ENCODE results near the gene NEO1. TPM values are rescaled to one million over a fixed set of nuclear protein-coding genes. Genes with fewer than 3 reads are reported as not detected.
"Not testable (repeated sequence)": the region's sequence is repeated elsewhere in the genome, so short reads cannot be mapped to it uniquely, and the experiment has no call there.

The NEO1 gene
- total and polyA plus RNA-seq, 2 experiments from 2014 or later: 4.5 to 13.6 TPM

GRCh38 chr15:73296609-73297353 lies 244.5 kb downstream of the NEO1 start:
- Histone ChIP-seq H4K20me1 (ENCODE audit: insufficient read depth) (no peaks in the 10 kb centered on the region), H3K4me3 (no peak overlapping the region), H3K9me2 (ENCODE audit: insufficient read depth) (no peaks in the 10 kb centered on the region), H3F3A (ENCODE audit: insufficient read depth) (no peaks in the 10 kb centered on the region), H2AFZ (no peak overlapping the region), H3K4me2 (ENCODE audit: unreplicated experiment) (no peak overlapping the region), H3K9me3 (ENCODE audit: low read depth) (no peaks in the 10 kb centered on the region), H3K36me3 (ENCODE audit: low read depth) (no peaks in the 10 kb centered on the region), H3K79me2 (ENCODE audit: insufficient read depth) (no peaks in the 10 kb centered on the region), H3K4me1 (ENCODE audit: insufficient read depth) (no peaks in the 10 kb centered on the region), H3K9ac (no peak overlapping the region), H3K27ac (no peak overlapping the region), H3K27me3 (replicated peaks; ENCODE audit: insufficient read depth) (no peaks in the 10 kb centered on the region)
- TF ChIP-seq EZH2 (IDR thresholded peaks at IDR 0.05; ENCODE audit: insufficient read depth, poor library complexity, severe bottlenecking) (no peak), EZH2phosphoT487 (IDR thresholded peaks at IDR 0.05; ENCODE audit: insufficient read depth, low read depth) (no peak)
- WGBS, 2 experiments (ENCODE audit: low coverage in 1 of 2, low lambda C conversion rate in 2 of 2, missing lambda C conversion rate in 2 of 2): 77 to 83% methylated on average over 9 of the region's 9 CpGs
- in situ Hi-C loops (cut with MboI): no loop called here
- DNase-seq: no peak

GRCh38 chr15:73298522-73299245 lies 246.4 kb downstream of the NEO1 start:
- Histone ChIP-seq H3K4me1 (ENCODE audit: insufficient read depth) (no peaks in the 10 kb centered on the region), H3K9ac (no peak overlapping the region), H3K79me2 (ENCODE audit: insufficient read depth) (no peaks in the 10 kb centered on the region), H3K4me2 (ENCODE audit: unreplicated experiment) (no peak overlapping the region), H3K9me2 (ENCODE audit: insufficient read depth) (no peaks in the 10 kb centered on the region), H3K27me3 (replicated peaks; ENCODE audit: insufficient read depth) (no peaks in the 10 kb centered on the region), H3K9me3 (ENCODE audit: low read depth) (no peaks in the 10 kb centered on the region), H3K4me3 (no peak overlapping the region), H2AFZ (no peak overlapping the region), H3F3A (ENCODE audit: insufficient read depth) (no peaks in the 10 kb centered on the region), H3K27ac (no peak overlapping the region), H4K20me1 (ENCODE audit: insufficient read depth) (no peaks in the 10 kb centered on the region), H3K36me3 (ENCODE audit: low read depth) (0 out of 2 replicates have a peak, but pooled peaks cover 4% of the 10 kb centered on the region)
- 96% methylated on average over 7 of the region's 7 CpGs for WGBS, 2 experiments (ENCODE audit: low coverage in 1 of 2, low lambda C conversion rate in 2 of 2, missing lambda C conversion rate in 2 of 2)
- no peak for TF ChIP-seq EZH2 (IDR thresholded peaks at IDR 0.05; ENCODE audit: insufficient read depth, poor library complexity, severe bottlenecking)
- no peak for TF ChIP-seq EZH2phosphoT487 (IDR thresholded peaks at IDR 0.05; ENCODE audit: insufficient read depth, low read depth)
- in situ Hi-C loops (cut with MboI): no loop called here
- no peak for DNase-seq

GRCh38 chr15:73300286-73300685 lies 248.0 kb downstream of the NEO1 start:
- in situ Hi-C loops (cut with MboI); H3K27me3 ChIP-seq (replicated peaks; ENCODE audit: insufficient read depth); H3K4me2 ChIP-seq (ENCODE audit: unreplicated experiment); H3K9me2 ChIP-seq (ENCODE audit: insufficient read depth); H2AFZ ChIP-seq; H3K79me2 ChIP-seq (ENCODE audit: insufficient read depth); H3K27ac ChIP-seq; H3K9me3 ChIP-seq (ENCODE audit: low read depth); H3K4me1 ChIP-seq (ENCODE audit: insufficient read depth); DNase-seq; H3K36me3 ChIP-seq (ENCODE audit: low read depth); H4K20me1 ChIP-seq (ENCODE audit: insufficient read depth); H3K4me3 ChIP-seq; H3F3A ChIP-seq (ENCODE audit: insufficient read depth); H3K9ac ChIP-seq: not testable (repeated sequence)
- 84 to 85% methylated on average over 11 of the region's 11 CpGs for WGBS, 2 experiments (ENCODE audit: low coverage in 1 of 2, low lambda C conversion rate in 2 of 2, missing lambda C conversion rate in 2 of 2)

GRCh38 chr15:73303636-73304035 lies 251.4 kb downstream of the NEO1 start:
- no peak for DNase-seq
- no peak for TF ChIP-seq EZH2 (IDR thresholded peaks at IDR 0.05; ENCODE audit: insufficient read depth, poor library complexity, severe bottlenecking)
- no peak for TF ChIP-seq EZH2phosphoT487 (IDR thresholded peaks at IDR 0.05; ENCODE audit: insufficient read depth, low read depth)
- no peak overlapping the region for H3K27ac ChIP-seq
- 93 to 95% methylated on average over 5 of the region's 5 CpGs for WGBS, 2 experiments (ENCODE audit: low coverage in 1 of 2, low lambda C conversion rate in 2 of 2, missing lambda C conversion rate in 2 of 2)
- H3K36me3 ChIP-seq (ENCODE audit: low read depth): 0 out of 2 replicates have a peak, but pooled peaks cover 4% of the 10 kb centered on the region
- no peak overlapping the region for H3K4me2 ChIP-seq (ENCODE audit: unreplicated experiment)
- H3F3A ChIP-seq (ENCODE audit: insufficient read depth): no peaks in the 10 kb centered on the region
- H3K4me1 ChIP-seq (ENCODE audit: insufficient read depth): no peaks in the 10 kb centered on the region
- no peaks in the 10 kb centered on the region for H3K9me2 ChIP-seq (ENCODE audit: insufficient read depth)
- H3K79me2 ChIP-seq (ENCODE audit: insufficient read depth): no peaks in the 10 kb centered on the region
- H4K20me1 ChIP-seq (ENCODE audit: insufficient read depth): no peaks in the 10 kb centered on the region
- in situ Hi-C loops (cut with MboI): no loop called here
- no peaks in the 10 kb centered on the region for H3K9me3 ChIP-seq (ENCODE audit: low read depth)
- H3K27me3 ChIP-seq (replicated peaks; ENCODE audit: insufficient read depth): no peaks in the 10 kb centered on the region
- H3K9ac ChIP-seq: no peak overlapping the region
- no peak overlapping the region for H2AFZ ChIP-seq
- H3K4me3 ChIP-seq: no peak overlapping the region
